CD4-positive, alpha-beta T cell treated with Interleukin-15 for 4 hours (primary cell): ENCODE measurements around the gene PPP1R11.
"Not testable (repeated sequence)": the region's sequence is repeated elsewhere in the genome, so short reads cannot be mapped to it uniquely, and the experiment has no call there.

Experiments
- DNase-seq: peaks from one replicate; pipeline ENCODE4 v3.0.0-alpha.2; 2020; ENCODE audit warnings: low spot score

PPP1R11 gene, protein sequence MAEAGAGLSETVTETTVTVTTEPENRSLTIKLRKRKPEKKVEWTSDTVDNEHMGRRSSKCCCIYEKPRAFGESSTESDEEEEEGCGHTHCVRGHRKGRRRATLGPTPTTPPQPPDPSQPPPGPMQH

DNA sequence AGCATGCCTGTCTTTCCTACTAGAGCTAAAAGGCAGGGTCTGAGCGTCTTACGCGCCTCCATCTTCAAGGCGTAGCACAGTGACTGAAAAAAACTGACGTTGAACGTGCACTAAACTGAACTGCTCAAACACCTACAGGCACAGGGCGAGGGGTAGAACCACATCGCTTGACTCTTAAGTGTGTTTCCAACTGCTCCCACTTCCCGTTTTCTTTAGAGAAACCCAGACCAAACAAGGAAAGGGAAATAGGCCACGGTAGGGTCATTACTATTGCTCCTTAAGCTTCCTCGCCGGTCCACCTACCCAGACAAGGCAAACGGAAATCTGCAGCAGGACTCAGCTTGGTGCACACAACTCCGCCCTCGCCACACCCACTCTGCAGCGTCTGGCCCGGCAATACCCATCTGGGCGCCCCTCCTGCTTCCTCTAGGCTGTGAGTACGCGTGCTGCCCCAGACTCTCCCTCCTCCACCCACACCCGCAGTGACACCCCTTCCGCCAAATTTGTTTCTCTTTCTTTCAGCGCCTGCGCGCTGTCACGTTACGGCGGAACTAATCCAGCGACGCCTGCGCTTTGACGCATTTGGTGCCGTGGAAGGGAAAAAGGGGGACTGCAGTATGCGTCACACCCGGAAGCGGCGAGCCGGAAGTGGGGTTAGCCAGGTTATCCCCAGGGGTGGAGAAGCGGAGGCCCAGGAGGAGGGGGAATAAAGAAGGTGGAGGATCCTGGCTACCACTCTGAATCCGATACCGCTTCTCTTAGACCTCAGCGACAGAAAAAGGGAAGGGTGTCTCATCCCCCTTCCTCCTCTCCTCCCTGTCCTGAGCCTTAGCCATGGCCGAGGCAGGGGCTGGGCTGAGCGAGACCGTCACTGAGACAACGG, at the start of gene PPP1R11:
Gene PPP1R11, plus strand, starts transcription at position 622 of the 883 bp plus-strand sequence. Its CDS starts 213 bp downstream, at position 835.
- peak; percentile 99 for DNase-seq

DNA sequence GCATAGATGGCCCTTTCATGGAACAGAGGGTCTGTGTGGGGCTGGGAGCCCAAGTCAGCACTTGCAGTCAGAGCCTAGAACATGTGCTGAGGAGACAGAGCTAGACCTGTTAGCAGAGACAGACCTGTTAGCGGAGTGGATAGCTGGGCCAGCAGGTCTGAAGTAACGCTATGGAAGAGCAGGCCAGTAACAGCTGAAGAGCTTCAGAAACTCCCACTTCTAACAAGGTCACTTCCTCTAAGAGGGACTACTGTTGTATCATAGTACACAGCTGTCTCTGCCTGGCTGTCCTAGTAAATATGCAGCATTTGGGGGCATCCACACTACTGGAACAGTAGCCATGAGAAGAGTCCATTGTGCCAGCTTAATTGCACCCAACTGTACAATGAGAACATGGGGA, 47.2 kb upstream of the PPP1R11 start:
- no peak for DNase-seq

- no peak for DNase-seq
Measured at GRCh38 chr6:30020626-30021025, 46.4 kb upstream of the PPP1R11 start.

- DNase-seq, result no peak
Measured at GRCh38 chr6:30022189-30022588, 44.8 kb upstream of the PPP1R11 start.

DNA sequence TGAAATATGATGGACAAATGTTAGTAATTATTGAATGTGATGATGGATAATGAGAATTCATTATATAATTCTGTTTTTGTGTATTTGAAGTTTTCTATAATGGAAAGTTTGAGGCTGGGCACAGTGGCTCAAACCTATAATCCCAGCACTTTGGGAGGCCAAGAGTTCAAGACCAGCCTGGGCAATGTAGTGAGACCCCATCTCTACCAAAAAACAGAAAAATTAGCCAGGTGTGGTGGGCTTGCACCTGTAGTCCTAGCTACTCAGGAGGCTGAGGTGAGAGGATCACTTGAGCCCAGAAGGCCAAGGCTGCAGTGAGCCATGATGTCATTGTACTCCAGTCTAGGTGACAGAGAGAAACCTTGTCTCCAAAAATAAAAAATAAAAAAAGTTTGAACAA, 44.3 kb upstream of the PPP1R11 start:
- not testable (repeated sequence) for DNase-seq

DNA sequence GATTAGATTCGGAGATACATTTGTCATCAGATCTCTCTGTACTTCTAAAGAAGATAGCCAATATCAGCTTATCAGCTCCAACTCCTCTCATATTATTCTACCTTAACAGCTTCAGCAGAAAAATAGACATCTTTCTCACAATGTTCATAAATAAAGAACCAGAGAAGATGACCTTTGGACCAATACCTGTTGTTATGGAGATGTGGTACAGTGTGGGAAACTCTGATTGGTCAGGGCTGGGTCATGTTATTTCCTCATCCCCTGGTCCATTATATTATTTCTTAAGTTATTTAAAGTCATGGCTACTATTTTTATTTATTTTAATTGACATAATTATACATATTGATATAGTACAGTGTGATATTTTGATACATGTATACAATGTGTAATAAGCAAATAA, 41.8 kb upstream of the PPP1R11 start:
- no peak for DNase-seq

- no peak for DNase-seq
Measured at GRCh38 chr6:30029588-30029987, 37.4 kb upstream of the PPP1R11 start.

- no peak for DNase-seq
Measured at GRCh38 chr6:30031381-30031780, 35.6 kb upstream of the PPP1R11 start.

DNA sequence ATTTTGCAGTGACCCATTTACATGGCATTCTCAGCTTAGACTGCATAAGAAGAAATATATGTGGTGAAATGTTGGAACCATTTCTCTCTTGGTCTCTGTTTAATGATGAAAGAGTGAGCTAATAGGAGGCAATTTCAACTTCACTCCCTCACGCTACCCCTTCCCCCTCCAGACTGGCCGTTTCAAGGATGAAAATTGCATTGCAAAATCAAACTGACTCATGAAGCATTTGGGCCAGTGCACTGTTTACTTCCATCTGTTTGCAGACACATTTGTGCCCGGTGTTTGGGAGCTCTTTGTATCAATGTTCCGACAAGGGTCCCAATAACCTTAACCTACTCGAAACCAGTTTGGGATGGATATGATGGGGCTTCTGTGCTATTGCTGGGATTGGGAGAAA, 33.6 kb upstream of the PPP1R11 start:
- not testable (repeated sequence) for DNase-seq

DNA sequence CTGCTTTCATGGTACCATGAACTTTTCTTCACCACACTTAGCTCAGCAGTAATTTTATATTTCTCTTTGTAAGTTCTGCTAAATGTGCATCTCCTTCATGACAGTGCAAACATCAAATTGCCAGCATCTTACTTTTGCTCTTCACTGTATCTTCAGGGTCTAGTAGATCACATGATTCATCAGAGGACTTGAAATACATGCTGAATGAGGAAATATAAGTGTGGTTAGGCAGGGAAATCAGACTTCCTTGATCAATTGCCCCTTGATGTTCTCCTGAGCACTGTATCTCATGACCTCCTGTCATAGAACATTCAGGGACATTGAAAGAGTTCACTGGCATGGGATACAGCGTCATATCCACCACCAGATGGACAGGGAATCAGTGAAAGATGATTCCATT, 31.2 kb upstream of the PPP1R11 start:
- no peak for DNase-seq

DNA sequence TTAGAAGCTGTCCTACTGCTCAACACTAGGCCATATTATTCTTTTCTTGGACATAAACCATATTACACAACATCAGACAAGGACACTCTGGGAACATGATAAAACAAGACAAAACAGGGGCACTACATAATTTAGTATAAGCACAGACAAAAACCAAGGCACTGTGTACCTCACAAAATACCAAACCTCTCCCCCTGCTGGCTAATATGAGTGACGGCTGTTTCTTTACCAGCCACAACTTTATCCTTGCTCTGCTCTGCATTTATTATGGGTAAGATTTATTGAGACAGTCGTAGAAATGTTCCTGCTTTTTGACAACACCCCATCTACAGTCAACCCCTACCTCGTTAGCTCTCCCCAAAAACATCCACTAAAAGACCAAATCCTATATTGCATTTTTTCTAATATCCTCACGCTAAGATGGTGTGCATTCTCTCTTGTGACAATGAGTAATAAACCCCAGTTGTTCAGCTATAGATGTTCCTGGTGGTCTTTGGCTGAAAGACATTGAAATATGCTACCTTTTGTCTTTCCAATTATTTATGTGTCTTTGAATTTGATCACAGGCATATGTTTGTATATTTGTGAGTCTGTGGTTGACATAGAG, 29.7 kb upstream of the PPP1R11 start:
- no peak for DNase-seq

- no peak for DNase-seq
Measured at GRCh38 chr6:30041221-30041620, 25.8 kb upstream of the PPP1R11 start.

DNA sequence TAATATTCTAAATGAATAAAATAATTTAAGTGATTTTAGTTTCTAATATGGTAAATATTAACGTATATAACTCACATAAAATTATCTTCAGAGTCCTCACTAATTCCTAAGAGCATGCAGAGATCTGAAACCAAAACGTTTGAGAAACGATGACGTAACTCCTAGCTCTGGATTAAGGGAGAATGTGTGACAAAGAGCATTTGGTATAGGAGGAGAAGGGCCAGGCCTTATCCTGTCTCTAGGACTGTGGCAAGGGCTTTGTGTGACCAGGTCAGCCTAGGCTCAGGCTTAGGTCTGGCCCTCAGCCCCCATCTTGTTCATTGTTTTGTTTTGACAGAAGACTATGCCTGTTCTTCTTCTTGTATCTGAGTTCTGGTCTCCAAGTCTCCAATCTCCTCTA, 25.2 kb upstream of the PPP1R11 start:
- no peak for DNase-seq

DNA sequence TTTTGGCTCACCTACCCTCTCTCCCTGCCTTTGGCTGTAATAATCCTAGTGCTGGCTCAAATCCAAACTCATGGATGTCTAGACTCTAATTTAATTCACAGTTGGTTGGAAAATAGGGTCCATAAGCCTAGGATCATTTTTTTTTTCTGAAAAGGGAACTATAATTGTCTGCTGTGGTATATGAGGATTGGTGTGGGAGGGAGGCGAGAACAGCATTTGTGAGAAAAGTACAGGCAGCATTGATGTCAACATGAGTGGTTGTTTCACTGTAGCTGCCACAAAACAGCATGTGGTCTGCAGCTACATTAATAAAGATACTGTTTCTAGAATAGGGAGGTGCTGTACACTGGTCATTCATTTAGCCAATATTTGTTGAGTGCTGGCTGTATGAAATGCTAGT, 24.5 kb upstream of the PPP1R11 start:
- DNase-seq, result no peak

- DNase-seq, result no peak
Measured at GRCh38 chr6:30042914-30043313, 24.1 kb upstream of the PPP1R11 start.

DNA sequence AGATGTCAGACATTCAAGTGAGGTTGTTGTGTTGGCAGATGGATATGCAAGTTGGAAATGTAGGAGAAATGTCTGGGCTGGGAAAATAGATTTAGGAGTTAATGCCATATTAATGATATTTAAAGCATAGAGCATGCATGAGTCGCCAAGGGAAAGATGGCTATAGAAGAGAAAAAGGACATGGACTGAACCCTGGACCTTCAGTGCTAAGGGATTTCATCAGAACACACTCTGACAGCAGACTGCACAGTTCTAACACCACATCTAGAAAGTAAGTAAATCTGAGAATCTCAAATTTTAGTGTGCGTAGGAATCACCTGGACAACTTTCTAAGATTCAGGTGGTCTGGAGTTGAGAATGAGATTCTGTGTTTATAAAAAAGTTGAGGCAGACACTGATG, 23.3 kb upstream of the PPP1R11 start:
- no peak for DNase-seq

DNA sequence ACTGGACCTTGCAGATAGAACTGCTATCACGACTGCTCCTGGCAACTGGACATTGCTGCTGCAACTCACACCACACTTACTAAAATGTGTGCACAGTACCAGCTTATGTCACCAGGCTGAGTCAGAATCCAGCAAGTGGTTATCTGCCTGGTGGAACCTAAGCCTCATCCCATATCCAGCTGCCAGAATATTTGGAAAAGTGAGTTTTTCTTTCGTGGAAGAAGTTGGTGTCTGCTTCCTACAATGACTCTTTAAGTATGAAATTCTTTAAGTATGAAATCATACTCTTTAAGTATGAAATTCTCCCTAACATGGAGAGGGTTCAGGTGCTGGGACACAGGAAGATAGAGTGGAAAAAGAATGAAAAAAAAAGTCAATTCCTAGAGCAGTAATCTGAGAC, 22.4 kb upstream of the PPP1R11 start:
- DNase-seq, result no peak

DNA sequence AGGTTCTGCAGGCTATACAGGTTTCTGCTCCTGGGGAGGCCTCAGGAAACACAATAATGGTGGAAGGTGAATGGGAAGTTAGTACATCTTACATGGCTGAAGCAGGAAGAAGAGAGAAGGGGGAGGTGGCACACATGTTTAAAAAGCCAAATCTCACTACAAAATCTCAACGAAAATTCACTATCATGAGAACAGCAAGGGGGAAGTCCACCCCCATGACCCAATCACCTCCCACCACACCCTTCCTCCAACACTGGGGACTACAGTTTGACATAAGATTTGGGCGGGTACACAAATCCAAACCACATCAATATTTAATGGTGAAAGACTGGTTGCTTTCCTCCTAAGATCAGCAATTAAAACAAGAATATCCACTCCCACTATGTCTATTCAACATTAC, 19.8 kb upstream of the PPP1R11 start:
- DNase-seq, result no peak

DNA sequence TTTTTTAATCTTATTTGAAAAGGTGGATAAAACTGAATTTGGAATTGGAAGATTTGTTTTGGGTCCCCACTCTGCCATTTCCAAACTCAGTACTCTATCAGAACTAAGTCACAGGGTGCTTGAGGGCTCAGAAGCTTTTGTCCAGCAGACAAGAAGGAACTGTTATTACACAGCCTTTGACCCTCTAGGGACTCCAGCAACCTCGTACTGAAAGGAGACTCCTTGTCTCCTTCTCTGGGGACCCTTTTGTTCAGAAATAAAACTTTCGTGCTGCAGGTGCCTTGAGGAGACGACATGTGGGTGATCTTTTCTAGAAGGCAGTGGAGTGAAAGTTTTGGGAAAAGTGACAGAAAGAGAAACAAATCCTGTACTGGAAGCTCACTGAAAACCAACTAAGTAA, 13.3 kb upstream of the PPP1R11 start:
- DNase-seq, result no peak

- no peak for DNase-seq
Measured at GRCh38 chr6:30055513-30055912, 11.5 kb upstream of the PPP1R11 start.

DNA sequence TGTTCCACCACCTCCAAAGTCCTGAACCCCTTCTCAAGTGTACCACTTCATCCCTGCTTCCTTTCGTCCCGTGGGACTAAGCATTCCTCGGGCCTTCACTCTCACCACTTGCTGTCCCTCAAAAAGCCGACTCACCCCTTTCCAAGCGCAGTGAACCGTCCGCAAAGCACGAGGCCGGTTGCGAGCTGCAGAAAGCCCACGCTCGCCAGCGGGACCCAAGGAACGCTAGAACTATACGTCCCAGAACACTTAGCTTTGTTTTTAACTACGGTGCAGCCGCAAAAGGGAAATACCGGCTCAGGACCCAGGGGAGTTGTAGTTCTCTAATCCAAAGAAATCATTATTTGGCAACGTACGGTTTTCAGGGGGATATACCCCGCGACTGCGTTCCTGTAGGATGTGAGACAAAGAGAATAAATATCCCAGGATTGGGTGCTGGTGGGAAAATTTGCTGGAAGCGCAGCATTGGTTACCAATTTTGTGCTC, 6.3 kb upstream of the PPP1R11 start:
- DNase-seq, result no peak

DNA sequence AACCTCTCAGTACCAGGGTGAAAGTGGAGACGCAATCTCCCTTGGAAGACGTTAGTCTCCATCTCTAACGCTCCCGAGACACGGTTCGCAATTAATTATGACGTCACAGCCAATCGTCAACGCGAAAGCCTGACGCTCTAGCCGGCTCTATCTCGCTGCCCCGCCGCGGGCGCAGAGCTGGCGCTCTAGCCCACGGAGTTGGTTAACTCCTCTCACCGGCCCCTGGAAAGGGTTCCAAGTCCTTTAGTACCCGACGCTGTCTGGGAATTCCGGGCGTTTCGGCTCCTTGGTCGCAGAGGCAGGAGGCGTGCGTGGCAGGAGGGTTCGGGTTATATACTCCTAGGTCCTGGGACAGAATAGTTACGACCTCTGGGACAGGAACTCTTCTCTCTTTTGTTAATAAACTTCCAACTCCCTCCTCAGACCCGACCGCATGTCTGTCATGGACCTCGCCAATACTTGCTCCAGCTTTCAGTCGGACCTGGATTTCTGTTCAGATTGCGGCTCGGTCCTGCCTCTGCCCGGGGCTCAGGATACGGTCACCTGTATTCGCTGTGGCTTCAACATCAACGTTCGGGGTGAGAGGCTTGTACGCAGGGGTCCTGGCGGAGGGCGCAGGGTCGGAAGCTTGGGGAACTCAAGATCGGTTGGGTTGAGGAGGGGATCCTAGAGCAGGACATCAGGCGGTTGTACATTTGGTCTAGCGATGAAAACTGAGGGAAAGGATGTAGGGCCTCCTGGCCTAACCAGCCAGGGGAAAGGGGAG, 5.7 kb upstream of the PPP1R11 start, which contains the start of gene POLR1H:
Gene POLR1H, plus strand, starts transcription at position 174 of the 766 bp plus-strand sequence. Its CDS starts 260 bp downstream, at position 434.
- DNase-seq, result peak; percentile 93
